ENCODE measurements around the gene EMID1. TPM values are rescaled to one million over a fixed set of nuclear protein-coding genes. Genes with fewer than 3 reads are reported as not detected.

Gene EMID1
- polyA plus RNA-seq, 1 of the 3 experiments (the other 2 are of a cell fraction), result 1.1 TPM

- Histone ChIP-seq H2AFZ (ENCODE audit: low read depth) (no peak overlapping the region), H3K27me3 (ENCODE audit: insufficient read depth) (no peaks in the 10 kb centered on the region), H4K20me1 (ENCODE audit: insufficient read depth) (peaks cover 13% of the 10 kb centered on the region; the same call in 1 of the 2 replicates), H3K9ac (no peak overlapping the region), H3K4me2 (peak overlapping the region; percentile 91), H3F3A (replicated peaks; ENCODE audit: insufficient read depth) (peaks cover 5% of the 10 kb centered on the region), H3K4me1 (ENCODE audit: control insufficient read depth in 1 of 2, insufficient read depth in 2 of 2, low read depth in 1 of 2, low read length in 1 of 2) (peaks cover 18 to 38% of the 10 kb centered on the region in 2 experiments; a peak in 3 of 4 replicates), H3K9me3 (no peaks in the 10 kb centered on the region), H3K36me3 (replicated peaks in 1 of 2; ENCODE audit: control insufficient read depth in 1 of 2, insufficient read depth in 2 of 2, low read length in 1 of 2) (peaks cover 6 to 7% of the 10 kb centered on the region in 2 experiments), H3K27ac (ENCODE audit: low read depth in 2 of 2, low read length in 1 of 2) (peak overlapping the region in 1 of 2 experiments; percentile 88; a peak in 1 of 4 replicates), H3K9me2 (no peaks in the 10 kb centered on the region), H3K79me2 (ENCODE audit: insufficient read depth) (peaks cover 30% of the 10 kb centered on the region), H3K4me3 (ENCODE audit: low read depth in 2 of 2, low read length in 1 of 2) (peak overlapping the region in 1 of 2 experiments; percentile 85; a peak in 3 of 4 replicates)
- TF ChIP-seq MEF2A (IDR thresholded peaks at IDR 0.05; ENCODE audit: borderline replicate concordance, low read depth) (no peak), FOXJ3 (CRISPR knock-in tag; IDR thresholded peaks at IDR 0.05) (no peak), MAX (IDR thresholded peaks at IDR 0.05; ENCODE audit: low read depth) (no peak), PBX3 (IDR thresholded peaks at IDR 0.05) (no peak), MXI1 (IDR thresholded peaks at IDR 0.05; ENCODE audit: low read depth, low read length) (no peak), RAD21 (IDR thresholded peaks at IDR 0.05; ENCODE audit: low read length) (no peak), RXRA (IDR thresholded peaks at IDR 0.05; ENCODE audit: borderline replicate concordance, low read depth) (no peak), RCOR1 (IDR thresholded peaks at IDR 0.05; ENCODE audit: low read length) (no peak), TCF12 (IDR thresholded peaks at IDR 0.05) (no peak), TEAD4 (IDR thresholded peaks at IDR 0.05; ENCODE audit: borderline replicate concordance, insufficient read depth) (no peak), USF1 (IDR thresholded peaks at IDR 0.05; ENCODE audit: borderline replicate concordance, low read depth) (no peak), RFX5 (IDR thresholded peaks at IDR 0.05; ENCODE audit: low read length) (no peak), ZBTB33 (IDR thresholded peaks at IDR 0.05; ENCODE audit: borderline replicate concordance, low read depth) (no peak), SMC3 (IDR thresholded peaks at IDR 0.05; ENCODE audit: low read depth, low read length) (no peak), FOSL2 (IDR thresholded peaks at IDR 0.05; ENCODE audit: borderline replicate concordance, low read depth) (no peak)
- ChIA-PET POLR2A (no interaction called here), CTCF (interaction anchor here (1.1 to 1.7 kb wide), 2 partner anchors 12 to 51 kb away, joined by 4 to 8 read pairs; no protein-coding TSS in a partner anchor)
- peak; percentile 24 for DNase-seq
- WGBS (ENCODE audit: low lambda C conversion rate), result 98% methylated on average over 17 of the region's 50 CpGs
Observed at GRCh38 chr22:29308148-29308790, 102.6 kb downstream of the EMID1 start.
